SKM-1 treated with dmso at 0.1 percent for 144 hours (cell line): Measurements from ENCODE around the gene FIBP.
A peak's percentile ranks its signal among the peaks of the same experiment; 100 is the strongest.

Experiments used
- DNase-seq: peaks from one replicate; lab custom pipeline; 2025; ENCODE audit not compliant: unreplicated experiment; lab: John Stamatoyannopoulos, UW

The FIBP gene

DNA sequence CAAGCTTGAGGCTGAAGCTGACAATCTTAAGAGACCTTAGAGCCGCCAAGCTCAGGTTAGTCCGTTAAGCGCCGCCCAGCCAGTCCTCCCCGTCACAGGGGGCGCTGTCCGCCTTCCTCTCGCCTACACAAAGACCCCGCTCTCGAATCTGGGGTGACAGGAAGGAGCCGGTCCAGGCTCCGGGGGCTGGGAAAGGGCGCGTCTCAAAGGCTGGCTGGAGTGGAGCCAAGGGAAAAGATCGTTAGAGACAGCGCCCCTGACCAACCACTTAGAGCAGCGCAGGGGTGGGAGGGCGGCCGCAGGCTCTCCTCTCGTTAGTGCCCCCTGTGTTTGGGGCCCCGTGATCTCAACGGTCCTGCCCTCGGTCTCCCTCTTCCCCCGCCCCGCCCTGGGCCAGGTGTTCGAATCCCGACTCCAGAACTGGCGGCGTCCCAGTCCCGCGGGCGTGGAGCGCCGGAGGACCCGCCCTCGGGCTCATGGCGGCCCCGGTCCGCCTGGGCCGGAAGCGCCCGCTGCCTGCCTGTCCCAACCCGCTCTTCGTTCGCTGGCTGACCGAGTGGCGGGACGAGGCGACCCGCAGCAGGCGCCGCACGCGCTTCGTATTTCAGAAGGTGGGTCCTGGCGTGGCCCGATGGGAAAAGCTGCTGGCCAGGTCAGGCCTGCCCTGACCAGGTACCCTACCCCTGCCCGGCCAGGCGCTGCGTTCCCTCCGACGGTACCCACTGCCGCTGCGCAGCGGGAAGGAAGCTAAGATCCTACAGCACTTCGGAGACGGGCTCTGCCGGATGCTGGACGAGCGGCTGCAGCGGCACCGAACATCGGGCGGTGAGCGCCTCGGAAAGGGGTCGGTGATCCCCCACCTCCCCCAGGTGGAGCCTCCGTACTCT lies 27.8 kb downstream of the FIBP start, which contains the start of gene MUS81:
MUS81 (plus strand) TSS at position 156 of the 887 bp plus-strand sequence; CDS start at position 477, 321 bp downstream.
- peak; percentile 94 for DNase-seq

DNA sequence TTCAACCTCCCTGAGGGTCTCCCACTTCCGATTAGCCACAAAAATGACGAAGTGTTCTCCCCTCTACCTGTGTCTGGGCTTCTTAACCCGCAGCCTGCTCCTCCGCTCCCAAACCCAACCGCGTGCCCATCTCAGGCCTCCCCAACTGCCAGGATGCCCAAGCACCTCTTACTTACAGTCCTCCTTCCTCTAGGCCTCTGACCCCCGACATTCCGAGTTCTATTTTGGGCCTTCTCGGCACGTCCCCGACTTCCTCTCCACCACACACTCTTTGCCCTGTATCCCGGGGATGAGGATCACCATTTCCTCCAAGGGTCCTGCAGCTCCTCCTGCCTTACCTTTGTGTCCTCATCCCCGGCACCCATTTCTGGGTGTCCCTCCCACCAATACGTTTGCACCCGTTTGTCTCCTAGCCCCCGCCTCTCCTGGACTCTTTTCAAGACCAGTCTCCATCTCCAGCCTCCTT lies 28.4 kb downstream of the FIBP start:
- peak; percentile 32 for DNase-seq

DNA sequence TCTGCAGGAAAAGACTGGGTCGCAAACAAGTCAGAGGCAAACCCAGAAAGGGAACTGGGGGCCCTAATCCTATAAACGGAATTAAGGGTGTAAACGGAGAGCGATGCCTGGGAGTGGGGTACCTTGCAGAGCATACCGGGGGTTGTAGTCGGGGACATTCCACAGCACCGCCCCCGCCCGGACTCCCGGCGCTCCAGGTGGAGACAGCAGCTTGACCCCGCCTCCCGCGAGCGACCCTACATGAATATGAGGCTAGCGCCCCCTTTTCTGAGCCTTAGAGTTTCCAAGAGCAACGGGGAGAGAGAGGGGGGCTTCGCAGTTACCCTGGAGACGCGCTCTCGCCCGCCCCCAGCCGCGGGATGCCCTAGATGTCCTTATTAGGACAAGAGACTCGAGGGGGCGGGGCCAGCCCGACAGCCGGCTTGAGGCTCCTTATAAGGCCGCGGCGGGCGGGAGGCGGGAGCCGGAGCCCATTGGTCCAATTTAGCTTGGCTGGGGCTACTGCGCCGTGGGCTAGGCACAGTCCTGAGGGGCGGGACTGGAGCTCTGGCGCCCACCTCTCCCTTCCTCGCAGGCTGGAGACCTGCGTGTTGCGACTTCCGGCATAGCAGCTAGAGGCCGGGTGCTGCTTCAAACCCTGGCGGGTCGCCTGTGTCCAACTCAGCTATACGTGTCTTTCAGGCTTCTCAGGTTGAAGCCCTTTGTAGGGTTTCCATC lies 29.0 kb downstream of the FIBP start:
- DNase-seq = peak; percentile 91

DNA sequence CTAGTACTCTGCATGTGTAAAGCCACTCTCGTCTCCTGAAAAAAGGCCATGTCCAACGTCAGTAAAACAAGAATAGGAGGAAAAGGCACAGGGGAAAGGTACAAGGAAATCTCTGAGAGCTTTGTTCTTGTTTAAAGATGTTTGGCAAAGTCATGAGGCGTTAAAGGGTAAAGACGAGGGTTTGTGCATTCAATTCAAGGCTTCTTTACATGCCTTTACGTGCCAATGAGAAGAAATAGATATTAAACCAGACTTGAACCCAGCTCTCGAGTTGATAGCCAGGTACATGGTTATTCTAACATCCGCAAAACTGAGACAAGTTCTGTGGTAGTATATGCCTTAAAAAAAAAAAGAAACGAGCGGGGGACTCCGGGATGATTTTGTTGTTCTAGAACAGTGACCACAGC lies 29.6 kb downstream of the FIBP start:
- DNase-seq = no peak

DNA sequence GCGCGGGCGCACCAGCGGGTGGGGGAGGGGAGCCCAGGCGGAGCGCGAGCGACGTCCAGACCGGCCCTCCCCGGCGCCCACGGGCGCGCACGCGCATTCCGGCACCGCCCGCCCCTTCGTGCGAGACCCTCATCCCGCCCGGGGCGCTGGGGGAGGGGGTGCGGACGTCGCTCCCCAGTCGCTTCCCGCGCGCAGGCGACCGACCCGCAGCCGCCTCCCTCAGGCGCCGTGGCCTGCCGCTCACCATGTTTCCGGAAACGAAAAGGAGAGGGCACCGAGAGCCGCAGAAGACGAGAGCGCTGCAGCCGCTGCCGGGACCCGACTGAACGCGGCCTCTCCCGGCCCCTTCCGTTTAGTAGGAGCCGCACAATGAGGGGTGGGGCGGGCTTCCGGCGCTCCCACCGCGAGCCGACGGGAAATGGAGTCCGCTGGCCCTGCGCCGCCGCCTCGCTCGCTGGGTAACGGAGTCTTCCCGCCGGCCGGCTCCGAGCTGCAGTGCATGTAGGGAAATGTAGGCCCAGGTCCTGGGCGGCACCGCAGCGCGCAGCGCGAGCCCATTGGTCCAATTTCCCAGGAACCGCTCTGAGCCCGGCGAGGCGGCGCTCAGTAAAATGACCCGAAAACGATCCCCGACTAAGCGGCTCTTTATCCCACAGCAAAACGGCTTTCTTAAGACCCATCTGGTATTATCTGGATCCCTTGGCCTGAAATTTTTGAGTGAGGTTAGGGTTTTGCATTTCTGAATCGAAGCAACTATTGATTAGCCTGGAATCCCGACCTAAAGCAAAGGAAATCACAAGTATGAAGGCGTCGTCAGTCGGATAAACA lies 30.2 kb downstream of the FIBP start, which contains the start of gene CFL1:
CFL1 (minus strand) TSS at position 328 of the 828 bp plus-strand sequence; CDS start at position 247, 81 bp downstream.
- peak; percentile 98 for DNase-seq

DNA sequence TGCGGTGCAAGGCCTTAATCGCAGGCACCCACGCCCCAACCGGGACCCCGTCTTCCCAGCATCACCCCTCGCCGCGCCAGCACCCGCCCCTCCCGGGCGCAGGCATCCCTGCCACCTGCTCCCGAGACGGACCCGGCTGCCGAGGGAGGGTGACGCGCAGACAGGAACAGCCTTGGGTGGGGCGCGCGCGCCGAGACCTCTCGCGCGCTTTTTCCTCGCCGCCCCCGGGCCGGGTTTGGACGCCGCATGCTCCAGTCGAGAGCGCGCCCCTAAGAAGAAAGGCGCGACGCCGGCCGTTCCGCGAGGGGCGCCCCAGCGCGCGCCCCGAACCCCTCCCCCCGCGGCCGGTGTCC lies 30.8 kb downstream of the FIBP start:
- DNase-seq = no peak

DNA sequence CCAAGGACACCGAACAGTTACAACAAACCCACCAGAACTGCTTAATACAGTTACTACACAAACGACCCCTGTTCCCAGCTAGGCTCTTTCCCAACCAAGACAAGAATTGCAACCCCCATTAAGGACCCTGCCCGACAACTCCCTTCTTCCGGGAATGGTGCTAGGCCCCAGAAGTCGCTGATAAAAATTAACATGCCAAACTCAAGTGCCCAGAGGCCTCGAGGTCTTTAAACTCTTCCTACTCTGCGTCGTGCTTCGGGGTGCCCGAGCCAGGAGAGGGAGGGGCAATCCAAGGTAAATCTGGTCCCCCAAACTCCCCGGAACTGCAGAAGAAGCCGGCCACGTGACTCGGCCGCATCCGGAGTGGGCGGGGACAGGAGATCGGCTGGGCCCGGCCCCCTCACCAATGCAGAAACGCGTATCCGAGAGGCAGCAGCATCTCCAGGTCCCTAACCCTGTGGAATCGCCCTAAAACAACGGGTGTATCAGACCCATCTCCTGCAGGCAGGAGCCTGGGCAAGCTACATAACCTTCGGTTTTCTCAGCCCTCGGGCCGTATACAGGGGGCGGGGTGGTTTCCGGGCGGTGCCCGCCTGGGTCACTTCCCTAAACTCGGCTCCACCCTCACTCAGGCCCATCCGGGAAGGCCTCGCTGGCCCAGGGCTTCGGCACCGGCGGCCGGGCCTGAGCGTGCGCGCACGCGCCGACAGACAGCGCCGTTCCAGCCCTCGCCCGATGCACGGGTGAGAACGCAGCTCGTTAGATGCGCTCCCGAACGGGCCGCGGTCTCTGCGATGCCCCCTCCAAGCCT lies 31.4 kb downstream of the FIBP start:
- peak; percentile 84 for DNase-seq

DNA sequence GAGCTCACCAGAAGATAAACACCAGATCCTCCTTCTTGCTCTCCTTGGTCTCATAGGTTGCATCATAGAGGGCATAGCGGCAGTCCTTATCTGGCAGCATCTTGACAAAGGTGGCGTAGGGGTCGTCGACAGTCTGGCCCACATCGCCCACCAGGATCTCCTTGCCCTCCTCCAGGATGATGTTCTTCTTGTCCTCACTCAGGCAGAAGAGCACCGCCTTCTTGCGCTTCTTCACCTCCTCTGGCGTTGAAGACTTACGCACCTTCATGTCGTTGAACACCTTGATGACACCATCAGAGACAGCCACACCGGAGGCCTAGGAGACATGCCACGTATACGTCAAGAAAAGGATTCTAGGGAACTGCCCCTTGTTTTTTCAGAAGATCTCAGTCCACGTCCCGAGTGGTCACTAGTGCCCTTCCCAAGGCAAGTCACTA lies 32.3 kb downstream of the FIBP start:
- DNase-seq = no peak

DNA sequence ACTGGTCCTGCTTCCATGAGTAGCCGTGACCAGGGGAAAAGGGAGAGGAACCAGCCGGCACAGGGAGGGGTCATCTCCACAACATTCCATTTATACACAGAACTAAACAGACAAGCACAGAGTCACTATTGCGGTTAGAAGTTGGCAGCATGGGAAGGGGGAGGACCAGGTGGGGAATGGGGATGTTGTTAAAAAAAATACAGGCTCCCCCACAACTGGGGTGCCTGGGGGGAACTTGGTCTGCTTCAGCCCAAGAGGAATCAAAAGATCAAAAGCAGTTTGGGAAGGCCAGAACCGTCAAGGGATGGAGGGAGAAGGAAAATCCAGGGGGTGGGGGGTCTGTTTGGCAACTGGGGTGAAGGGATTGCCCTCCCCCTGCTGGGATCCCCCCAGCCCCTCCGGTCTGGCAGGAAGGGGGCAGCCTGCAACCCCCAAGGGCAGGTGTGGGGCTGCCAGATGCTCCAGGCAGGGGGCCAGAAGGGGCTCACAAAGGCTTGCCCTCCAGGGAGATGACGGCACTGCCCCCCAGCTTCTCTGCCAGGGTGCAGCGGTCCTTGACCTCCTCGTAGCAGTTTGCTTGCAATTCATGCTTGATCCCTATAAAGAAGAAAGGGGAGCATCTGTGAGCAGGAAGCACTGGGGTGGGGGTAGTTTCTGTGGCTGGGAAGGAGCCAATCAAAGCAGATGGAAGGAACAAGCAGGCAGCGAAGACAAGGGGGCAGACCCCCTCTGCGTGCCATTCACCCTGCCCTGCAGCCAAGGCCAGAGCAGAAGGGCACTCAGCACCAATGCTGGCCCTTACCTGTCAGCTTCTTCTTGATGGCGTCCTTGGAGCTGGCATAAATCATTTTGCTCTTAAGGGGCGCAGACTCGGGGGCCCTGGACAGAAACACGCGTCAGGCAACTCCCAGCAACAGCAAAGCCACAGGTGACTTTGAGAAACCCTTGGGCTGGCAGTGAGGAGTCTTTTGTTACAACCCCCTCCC lies 33.1 kb downstream of the FIBP start:
- no peak for DNase-seq

DNA sequence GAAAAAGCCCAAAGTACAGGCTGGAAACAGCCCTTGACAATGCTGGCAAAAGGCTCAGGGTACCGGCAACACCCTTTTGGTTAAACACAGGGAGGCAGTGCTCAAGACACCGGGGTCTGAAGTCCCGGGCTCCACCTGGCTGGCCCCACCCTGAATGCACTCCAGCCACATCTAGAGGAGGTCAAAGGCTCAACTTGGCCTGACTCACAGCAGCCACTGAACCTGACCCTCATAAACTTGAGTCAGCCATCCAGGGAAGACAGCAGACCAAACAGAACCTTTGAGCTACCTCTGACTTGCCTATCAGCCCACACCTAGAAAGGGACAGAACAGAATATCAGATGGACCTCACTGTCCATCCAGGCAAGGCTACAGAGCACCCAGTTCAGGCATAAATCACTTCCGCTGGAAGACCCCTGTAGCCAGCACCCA lies 34.1 kb downstream of the FIBP start:
- DNase-seq = no peak

DNA sequence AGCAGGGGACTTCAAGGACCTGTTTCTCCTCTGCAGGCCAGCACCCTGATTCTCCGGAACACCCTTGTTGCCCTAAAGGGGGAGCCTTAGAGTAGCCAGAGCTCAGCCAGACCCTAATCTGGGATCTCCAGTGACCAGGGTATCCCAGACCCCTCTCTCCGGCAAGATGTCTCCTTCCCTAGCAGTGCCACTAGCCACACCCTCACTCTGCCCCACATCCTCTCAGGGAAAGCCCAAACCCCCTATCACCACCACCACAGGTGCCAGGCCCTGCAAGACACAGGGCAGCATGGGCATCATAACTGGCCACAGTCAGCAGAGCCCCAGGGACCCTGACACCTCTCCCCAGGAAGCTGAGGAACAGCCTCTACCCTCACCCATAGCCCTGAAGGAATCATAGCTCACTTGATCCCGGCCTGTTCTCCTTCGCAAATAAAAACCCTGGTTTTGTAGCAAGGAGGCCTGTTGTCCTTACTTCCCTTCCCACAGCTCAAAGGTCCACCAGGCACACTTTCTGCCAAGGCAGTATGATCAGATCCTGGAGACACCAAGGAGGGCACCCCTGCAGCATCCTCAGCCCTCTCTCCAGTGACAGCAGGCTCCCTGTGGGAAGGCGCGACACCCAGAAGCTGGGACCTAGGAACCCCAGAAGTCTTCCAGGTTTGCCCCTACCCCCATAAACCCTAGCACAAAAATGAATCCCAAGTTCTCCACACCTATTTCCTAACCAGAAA lies 34.9 kb downstream of the FIBP start:
- DNase-seq = no peak

DNA sequence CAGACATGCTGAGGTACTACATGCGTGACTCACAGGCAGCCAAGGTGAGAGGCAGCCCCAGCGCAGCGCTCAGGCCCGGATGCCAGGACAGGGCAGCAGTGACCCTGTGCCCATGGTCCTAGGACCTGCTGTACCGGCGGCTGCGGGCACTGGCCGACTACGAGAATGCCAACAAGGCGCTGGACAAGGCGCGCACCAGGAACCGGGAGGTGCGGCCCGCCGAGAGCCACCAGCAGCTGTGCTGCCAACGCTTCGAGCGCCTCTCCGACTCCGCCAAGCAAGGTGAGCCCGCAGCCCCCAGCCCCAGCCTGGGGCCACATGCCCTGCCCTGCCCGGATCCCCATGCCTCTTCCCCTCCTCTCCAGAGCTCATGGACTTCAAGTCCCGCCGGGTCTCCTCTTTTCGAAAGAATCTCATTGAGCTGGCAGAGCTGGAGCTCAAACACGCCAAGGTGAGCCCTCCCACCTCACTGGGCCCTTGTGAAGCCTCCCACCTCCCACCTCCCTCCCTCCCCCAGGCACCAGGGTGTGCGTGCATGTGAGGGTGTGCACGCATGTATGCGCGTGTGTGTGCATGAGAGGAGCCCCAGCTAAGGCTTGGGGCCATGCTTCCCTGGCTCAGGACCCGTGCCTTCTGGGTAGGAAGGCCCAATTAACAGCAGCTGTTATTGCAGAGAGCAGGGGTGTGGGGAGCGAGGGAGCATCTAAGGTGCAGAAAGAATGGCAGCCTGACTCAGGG lies 35.6 kb downstream of the FIBP start:
- DNase-seq = no peak

DNA sequence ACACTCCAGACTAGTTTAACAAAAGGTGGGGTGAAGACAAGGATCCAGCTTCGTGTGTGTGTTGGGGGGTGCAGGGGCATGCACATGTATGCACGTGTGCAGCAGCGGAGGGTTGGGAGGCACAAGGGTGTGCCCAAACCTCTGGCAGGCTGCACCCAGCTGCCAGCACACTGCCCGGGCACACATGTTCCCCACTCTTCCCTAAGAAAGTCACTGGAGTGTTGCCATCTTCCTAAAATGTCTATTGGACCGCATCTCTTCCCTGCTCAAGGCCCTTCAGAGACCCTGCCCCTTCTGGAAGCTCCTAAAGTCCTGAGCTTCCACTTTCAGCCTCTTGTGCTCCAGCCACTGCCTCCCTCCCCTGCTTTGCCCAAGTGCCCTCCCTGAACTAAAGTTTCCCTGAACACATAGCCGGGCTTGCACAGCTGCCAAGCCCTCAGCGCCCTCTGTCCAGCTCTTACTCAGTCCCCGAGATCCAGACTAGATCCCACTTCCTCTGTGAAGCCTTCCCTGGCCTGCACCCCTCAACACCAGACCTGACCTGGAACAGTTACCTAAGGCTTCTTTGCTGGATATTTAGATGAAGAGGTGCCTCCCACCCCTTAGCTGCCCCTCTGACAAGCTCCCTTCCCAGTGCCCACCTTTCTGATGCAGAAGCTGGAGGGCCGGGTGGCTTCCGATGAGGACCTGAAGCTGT lies 36.3 kb downstream of the FIBP start:
- DNase-seq = no peak

DNA sequence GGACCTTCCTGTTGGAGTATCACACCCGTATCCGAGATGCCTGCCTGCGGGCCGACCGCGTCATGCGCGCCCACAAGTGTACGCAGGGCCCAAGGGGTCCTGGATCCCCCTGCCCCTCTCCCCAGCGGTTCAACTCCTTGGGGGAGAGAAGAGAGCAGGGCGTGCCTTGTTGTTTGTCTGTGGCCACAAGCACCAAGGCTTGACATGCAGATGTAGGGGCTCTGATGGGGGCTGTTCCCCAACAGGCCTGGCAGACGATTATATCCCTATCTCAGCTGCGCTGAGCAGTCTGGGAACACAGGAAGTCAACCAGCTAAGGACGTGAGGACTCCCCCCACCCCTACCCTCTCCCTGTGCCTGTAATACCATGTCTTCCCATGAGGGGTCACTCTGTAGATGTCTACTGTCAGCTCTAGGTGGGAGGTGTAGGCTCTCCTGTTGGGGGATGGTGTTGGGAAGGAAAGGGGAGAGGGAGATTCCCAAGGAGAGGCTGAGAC lies 37.1 kb downstream of the FIBP start:
- no peak for DNase-seq

DNA sequence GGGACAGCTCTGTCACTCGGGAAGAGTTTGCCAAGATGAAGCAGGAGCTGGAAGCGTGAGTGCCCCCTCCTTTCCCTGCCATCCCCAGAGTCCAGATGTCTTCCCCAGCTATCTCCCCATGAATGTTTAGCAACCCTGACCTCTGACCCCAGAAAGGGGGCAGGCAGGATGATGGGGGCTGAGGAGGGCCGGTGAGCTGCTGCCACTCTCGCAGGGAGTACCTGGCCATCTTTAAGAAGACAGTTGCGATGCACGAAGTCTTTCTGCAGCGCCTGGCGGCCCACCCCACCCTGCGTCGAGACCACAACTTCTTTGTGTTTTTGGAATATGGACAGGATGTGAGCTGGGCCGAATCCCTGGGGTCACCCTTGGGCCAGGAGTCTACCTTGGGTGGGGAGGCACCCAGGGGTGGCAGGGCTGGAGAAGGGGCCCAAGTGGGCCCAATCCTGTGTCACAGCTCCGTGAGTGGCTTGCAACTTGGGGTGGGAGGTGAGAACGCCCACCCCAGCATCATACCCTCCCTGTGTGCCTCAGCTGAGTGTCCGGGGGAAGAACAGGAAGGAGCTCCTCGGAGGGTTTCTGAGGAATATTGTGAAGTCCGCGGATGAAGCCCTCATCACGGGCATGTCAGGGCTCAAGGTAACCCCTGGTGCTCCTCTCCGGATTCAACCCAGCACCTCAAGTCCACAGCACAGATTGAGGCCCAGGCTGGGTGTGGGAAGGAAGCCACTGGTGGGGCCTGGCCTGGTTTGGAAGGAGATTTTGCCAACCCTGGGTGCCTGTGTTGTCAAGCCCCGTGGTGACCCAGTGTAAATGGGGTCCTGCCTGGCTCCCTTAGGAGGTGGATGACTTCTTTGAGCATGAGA lies 37.8 kb downstream of the FIBP start:
- no peak for DNase-seq

DNA sequence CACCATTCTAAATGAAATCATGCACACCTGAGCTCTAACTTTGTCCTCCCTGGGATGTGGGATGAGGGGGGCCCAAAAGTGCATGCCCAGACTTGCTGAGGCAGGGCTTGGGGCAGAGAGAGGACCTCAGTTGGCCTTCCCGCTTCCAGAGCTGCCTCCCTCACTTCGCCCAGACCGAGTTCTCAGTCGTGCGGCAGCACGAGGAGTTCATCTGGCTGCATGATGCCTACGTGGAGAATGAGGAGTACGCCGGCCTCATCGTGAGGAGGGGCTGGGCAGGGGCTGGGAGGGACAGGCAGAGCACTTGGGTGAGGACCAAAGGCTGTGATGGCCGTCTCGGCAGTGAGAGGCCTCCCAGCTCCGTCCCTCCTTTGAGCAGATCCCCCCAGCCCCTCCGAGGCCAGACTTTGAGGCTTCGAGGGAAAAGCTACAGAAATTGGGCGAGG lies 38.5 kb downstream of the FIBP start:
- DNase-seq = no peak
